H9 (cell line): Measurements from ENCODE around the gene SPTBN4. TPM values are rescaled to one million over a fixed set of nuclear protein-coding genes. Genes with fewer than 3 reads are reported as not detected.

Experiments
- DNase-seq: peaks from one replicate; pipeline ENCODE4 v3.0.0-alpha.2; 2017
- H2AFZ ChIP-seq: one replicate; pipeline ENCODE4 v1.6.1; 2013; ENCODE audit warnings: mild to moderate bottlenecking, low read length, control low read depth, moderate library complexity
- H2AK5ac ChIP-seq: 2 replicates; pipeline ENCODE4 v1.6.1; 2013; ENCODE audit warnings: low read length, control low read depth, mixed read lengths; ENCODE audit not compliant: insufficient read length
- H2BK120ac ChIP-seq: one replicate; pipeline ENCODE4 v1.6.1; 2013; ENCODE audit warnings: low read depth, mild to moderate bottlenecking, low read length, control low read depth, inconsistent platforms; ENCODE audit not compliant: poor library complexity, severe bottlenecking
- H2BK12ac ChIP-seq: 2 replicates; pipeline ENCODE4 v1.6.1; 2013; ENCODE audit warnings: low read length, control low read depth, mixed read lengths, low read depth; ENCODE audit not compliant: insufficient read length
- H2BK15ac ChIP-seq: 2 replicates; pipeline ENCODE4 v1.6.1; 2013; ENCODE audit warnings: low read depth, low read length, control low read depth
- H2BK20ac ChIP-seq: one replicate; pipeline ENCODE4 v1.6.1; 2013; ENCODE audit warnings: low read depth, mild to moderate bottlenecking, low read length, control low read depth, inconsistent platforms; ENCODE audit not compliant: poor library complexity, severe bottlenecking
- H2BK5ac ChIP-seq: 2 replicates; pipeline ENCODE4 v1.6.1; 2013; ENCODE audit warnings: low read length, control low read depth, mixed read lengths; ENCODE audit not compliant: insufficient read length
- H3K14ac ChIP-seq: 2 replicates; pipeline ENCODE4 v1.6.1; 2013; ENCODE audit warnings: low read length, control low read depth; ENCODE audit not compliant: insufficient read depth
- H3K18ac ChIP-seq: 2 replicates; pipeline ENCODE4 v1.6.1; 2013; ENCODE audit warnings: low read depth, mild to moderate bottlenecking, mixed read lengths, low read length, control low read depth; ENCODE audit not compliant: insufficient read length
- H3K23ac ChIP-seq: 2 replicates; pipeline ENCODE4 v1.6.1; 2013; ENCODE audit warnings: low read length, control low read depth, mixed read lengths, low read depth; ENCODE audit not compliant: insufficient read length
- H3K23me2 ChIP-seq: 2 replicates; pipeline ENCODE4 v1.6.1; 2013; ENCODE audit warnings: low read depth, mild to moderate bottlenecking, mixed read lengths, low read length, control low read depth; ENCODE audit not compliant: insufficient read length, poor library complexity, severe bottlenecking
- H3K27ac ChIP-seq: 2 replicates; pipeline ENCODE4 v1.5.1; 2013; ENCODE audit warnings: low read length, control low read depth, mixed read lengths, low read depth; ENCODE audit not compliant: insufficient read length
- H3K27me3 ChIP-seq: 2 replicates; pipeline ENCODE4 v1.6.1; 2013; ENCODE audit warnings: low read length, control low read depth, inconsistent platforms; ENCODE audit not compliant: insufficient read depth
- H3K4ac ChIP-seq: 2 replicates; pipeline ENCODE4 v1.6.1; 2013; ENCODE audit warnings: low read depth, mild to moderate bottlenecking, control low read depth, inconsistent platforms, low read length, moderate library complexity
- H3K4me1 ChIP-seq: 2 replicates; pipeline ENCODE4 v1.6.1; 2013; ENCODE audit warnings: low read length, control low read depth, inconsistent platforms; ENCODE audit not compliant: insufficient read depth
- H3K4me2 ChIP-seq: 2 replicates; pipeline ENCODE4 v1.6.1; 2013; ENCODE audit warnings: low read length, control low read depth, mixed read lengths; ENCODE audit not compliant: insufficient read length, insufficient read depth
- H3K56ac ChIP-seq: 2 replicates; pipeline ENCODE4 v1.6.1; 2013; ENCODE audit warnings: low read depth, mild to moderate bottlenecking, mixed read lengths, low read length, control low read depth; ENCODE audit not compliant: insufficient read length
- H3K79me1 ChIP-seq: 2 replicates; pipeline ENCODE4 v1.6.1; 2013; ENCODE audit warnings: low read depth, mild to moderate bottlenecking, moderate library complexity, low read length, control low read depth, inconsistent platforms; ENCODE audit not compliant: insufficient read depth, poor library complexity, severe bottlenecking
- H3K79me2 ChIP-seq: 2 replicates; pipeline ENCODE4 v1.6.1; 2013; ENCODE audit warnings: low read length, control low read depth, inconsistent platforms; ENCODE audit not compliant: insufficient read depth
- H3K9ac ChIP-seq: 2 replicates; pipeline ENCODE4 v1.6.1; 2013; ENCODE audit warnings: low read length, control low read depth, mixed read lengths; ENCODE audit not compliant: insufficient read length; ENCODE audit errors: extremely low read depth
- H3K9me3 ChIP-seq: one replicate; pipeline ENCODE4 v1.6.1; 2013; ENCODE audit warnings: low read depth, low read length, inconsistent platforms; ENCODE audit not compliant: control insufficient read depth
- H3T11ph ChIP-seq: one replicate; pipeline ENCODE4 v1.6.1; 2013; ENCODE audit warnings: mild to moderate bottlenecking, low read length, control low read depth, inconsistent platforms
- H4K20me1 ChIP-seq: one replicate; pipeline ENCODE4 v1.6.1; 2013; ENCODE audit not compliant: control insufficient read depth, insufficient read length, insufficient read depth
- H4K5ac ChIP-seq: 2 replicates; pipeline ENCODE4 v1.6.1; 2013; ENCODE audit warnings: low read depth, mild to moderate bottlenecking, mixed read lengths, low read length, control low read depth; ENCODE audit not compliant: insufficient read length
- H4K8ac ChIP-seq: replicated peaks from 2 replicates; pipeline ENCODE4 v1.6.1; 2013; ENCODE audit warnings: low read length, control low read depth, mixed read lengths, low read depth; ENCODE audit not compliant: insufficient read length
- H4K91ac ChIP-seq: 2 replicates; pipeline ENCODE4 v1.6.1; 2013; ENCODE audit warnings: low read depth, mild to moderate bottlenecking, moderate library complexity, mixed read lengths, low read length, control low read depth; ENCODE audit not compliant: insufficient read length
- H3K27ac Mint-ChIP-seq, 3 experiments: 2 replicates in 2 of 3; 3 replicates in 1 of 3; pipeline ENCODE4 v1.8.0; 2020 to 2021; ENCODE audit warnings: mixed read lengths in 3 of 3, mild to moderate bottlenecking in 1 of 3, moderate library complexity in 1 of 3
- H3K27me3 Mint-ChIP-seq: 2 replicates; pipeline ENCODE4 v1.8.0; 2021; ENCODE audit warnings: low read depth, mild to moderate bottlenecking, moderate library complexity, mixed read lengths
- H3K36me3 Mint-ChIP-seq, 3 experiments: 2 replicates in 2 of 3; 3 replicates in 1 of 3; pipeline ENCODE4 v1.8.0; 2020 to 2021; ENCODE audit warnings: low read depth in 3 of 3, mixed read lengths in 3 of 3; ENCODE audit not compliant: insufficient read depth in 1 of 3
- H3K4me1 Mint-ChIP-seq, 2 experiments: 2 replicates each; pipeline ENCODE4 v1.8.0; 2020; ENCODE audit warnings: mixed read lengths in 2 of 2
- H3K4me3 Mint-ChIP-seq, 2 experiments: 2 replicates in 1 of 2; 3 replicates in 1 of 2; pipeline ENCODE4 v1.8.0; 2020 to 2021; ENCODE audit warnings: mild to moderate bottlenecking in 2 of 2, mixed read lengths in 2 of 2, moderate library complexity in 1 of 2
- H3K9me3 Mint-ChIP-seq, 2 experiments: 2 replicates in 1 of 2; 3 replicates in 1 of 2; pipeline ENCODE4 v1.8.0; 2020; ENCODE audit warnings: mild to moderate bottlenecking in 2 of 2, mixed read lengths in 2 of 2, moderate library complexity in 1 of 2
- WGBS: extraction: QIAGEN DNeasy Blood & Tissue Kit; methylation state at CpG from one replicate; pipeline ENCODE4 v1.1.7; 2013; ENCODE audit warnings: missing lambda C conversion rate, low lambda C conversion rate, mixed read lengths; ENCODE audit not compliant: insufficient read length; ENCODE audit errors: extremely low coverage; 5-methylcytosine and 5-hydroxymethylcytosine counted together
- total RNA-seq: library from RNA; stranded (reverse); gene quantifications from 2 replicates; pipeline ENCODE4 v1.2.1, GENCODE V29; 2021
- TF ChIP-seq, protein P1 (sequence below): fragments of 200-600 bp; sonication (generic); conservative IDR thresholded peaks from 3 replicates; pipeline ENCODE4 v1.8.0; 2021; ENCODE audit warnings: antibody characterized with exemption, mild to moderate bottlenecking

The SPTBN4 gene
- total RNA-seq, 1 experiment from 2014 or later = 2.9 TPM

DNA sequence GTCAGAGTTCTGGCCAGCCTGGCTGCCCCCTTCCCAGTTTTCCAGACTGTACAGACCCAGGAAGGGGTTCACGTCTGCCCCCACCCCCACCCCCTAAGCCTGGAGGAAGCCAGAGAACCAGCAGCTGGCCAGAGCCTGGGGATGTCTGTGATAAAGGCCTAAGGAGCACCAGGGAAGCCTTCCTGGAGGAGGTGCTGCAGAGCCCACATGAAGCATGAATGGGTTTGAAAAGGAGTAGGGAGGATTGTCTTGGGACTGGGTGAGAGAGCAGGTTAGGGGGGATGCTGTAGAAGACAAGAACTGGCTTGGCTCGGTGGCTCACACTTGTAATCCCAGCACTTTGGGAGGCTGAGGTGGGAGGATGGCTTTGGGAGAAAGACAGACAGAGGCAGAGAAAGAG, 115.7 kb downstream of the SPTBN4 start:
- no peak overlapping the region for H3K23ac ChIP-seq
- H3K23me2 ChIP-seq = peaks cover 1% of the 10 kb centered on the region
- no peak overlapping the region for H2BK5ac ChIP-seq
- no peak overlapping the region for H3K18ac ChIP-seq
- Mint-ChIP-seq H3K36me3 (peaks cover 33 to 75% (median 58%) of the 10 kb centered on the region in 3 experiments), H3K4me3 (0 out of 5 replicates have a peak overlapping the region, but pooled peaks of 1 of the 2 experiments have one; percentile 7), H3K27me3 (no peaks in the 10 kb centered on the region; the same call in 1 of the 2 replicates), H3K27ac (no peak overlapping the region; a peak in 1 of 7 replicates), H3K4me1 (peaks cover 9 to 11% of the 10 kb centered on the region in 2 experiments), H3K9me3 (no peaks in the 10 kb centered on the region)
- no peak overlapping the region for H2BK120ac ChIP-seq
- H3K4ac ChIP-seq = no peak overlapping the region
- H3K79me1 ChIP-seq = no peaks in the 10 kb centered on the region
- H3K4me1 ChIP-seq = peaks cover 3% of the 10 kb centered on the region; the same call in 1 of the 2 replicates
- no peak overlapping the region for H2BK15ac ChIP-seq
- no peak overlapping the region for H3K56ac ChIP-seq
- H4K8ac ChIP-seq = no peak overlapping the region
- no peak for DNase-seq
- H2AFZ ChIP-seq = no peak overlapping the region
- TF ChIP-seq, protein P1, sequence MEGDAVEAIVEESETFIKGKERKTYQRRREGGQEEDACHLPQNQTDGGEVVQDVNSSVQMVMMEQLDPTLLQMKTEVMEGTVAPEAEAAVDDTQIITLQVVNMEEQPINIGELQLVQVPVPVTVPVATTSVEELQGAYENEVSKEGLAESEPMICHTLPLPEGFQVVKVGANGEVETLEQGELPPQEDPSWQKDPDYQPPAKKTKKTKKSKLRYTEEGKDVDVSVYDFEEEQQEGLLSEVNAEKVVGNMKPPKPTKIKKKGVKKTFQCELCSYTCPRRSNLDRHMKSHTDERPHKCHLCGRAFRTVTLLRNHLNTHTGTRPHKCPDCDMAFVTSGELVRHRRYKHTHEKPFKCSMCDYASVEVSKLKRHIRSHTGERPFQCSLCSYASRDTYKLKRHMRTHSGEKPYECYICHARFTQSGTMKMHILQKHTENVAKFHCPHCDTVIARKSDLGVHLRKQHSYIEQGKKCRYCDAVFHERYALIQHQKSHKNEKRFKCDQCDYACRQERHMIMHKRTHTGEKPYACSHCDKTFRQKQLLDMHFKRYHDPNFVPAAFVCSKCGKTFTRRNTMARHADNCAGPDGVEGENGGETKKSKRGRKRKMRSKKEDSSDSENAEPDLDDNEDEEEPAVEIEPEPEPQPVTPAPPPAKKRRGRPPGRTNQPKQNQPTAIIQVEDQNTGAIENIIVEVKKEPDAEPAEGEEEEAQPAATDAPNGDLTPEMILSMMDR = no peak
- no peak overlapping the region for H3K4me2 ChIP-seq
- no peaks in the 10 kb centered on the region for H3K9me3 ChIP-seq
- H4K5ac ChIP-seq = no peak overlapping the region
- no peaks in the 10 kb centered on the region for H4K20me1 ChIP-seq
- H2AK5ac ChIP-seq = no peak overlapping the region
- no peak overlapping the region for H3K9ac ChIP-seq
- H3K14ac ChIP-seq = no peak overlapping the region
- WGBS = no CpG with 5 or more reads among the region's 2 CpGs
- H3K27ac ChIP-seq = no peak overlapping the region
- no peak overlapping the region for H2BK20ac ChIP-seq
- H3T11ph ChIP-seq = no peak overlapping the region
- no peak overlapping the region for H2BK12ac ChIP-seq
- no peaks in the 10 kb centered on the region for H3K79me2 ChIP-seq
- no peak overlapping the region for H4K91ac ChIP-seq
- H3K27me3 ChIP-seq = no peaks in the 10 kb centered on the region
